Bronchial epithelial cell (primary cell): Measurements from ENCODE around the gene PNRC1. TPM values are rescaled to one million over a fixed set of nuclear protein-coding genes. Genes with fewer than 3 reads are reported as not detected.

Experiments used
- DNase-seq: peaks from one replicate; pipeline ENCODE4 v3.0.0-alpha.2; 2010; ENCODE audit warnings: low read depth
- FAIRE-seq: peaks from 2 replicates; lab custom pipeline; 2011; peaks lifted over from hg19 to GRCh38; lab: Jason Lieb, UNC
- H3K27me3 ChIP-seq: 2 replicates; pipeline ENCODE4 v1.5.1; 2011; ENCODE audit warnings: low read length; ENCODE audit not compliant: control insufficient read depth, insufficient read depth
- H3K36me3 ChIP-seq: 2 replicates; pipeline ENCODE4 v1.5.1; 2011; ENCODE audit warnings: low read length; ENCODE audit not compliant: control insufficient read depth, insufficient read depth
- H3K4me3 ChIP-seq: 2 replicates; pipeline ENCODE4 v1.5.1; 2011; ENCODE audit warnings: mild to moderate bottlenecking, low read depth, low read length, control low read depth
- CTCF ChIP-seq: IDR thresholded peaks from 2 replicates; pipeline ENCODE4 v1.5.1; 2011; ENCODE audit warnings: mild to moderate bottlenecking, moderate library complexity, low read length, control low read depth, inconsistent platforms; ENCODE audit not compliant: insufficient read depth, severe bottlenecking
- total RNA-seq: library from RNA; depleted of rRNA; stranded (reverse); fragments of >200 nt; gene quantifications from 2 replicates; pipeline ENCODE4 v1.2.1, GENCODE V29; 2014

PNRC1 gene
- total RNA-seq, 1 donor from 2014 or later, result 21.1 TPM

DNA sequence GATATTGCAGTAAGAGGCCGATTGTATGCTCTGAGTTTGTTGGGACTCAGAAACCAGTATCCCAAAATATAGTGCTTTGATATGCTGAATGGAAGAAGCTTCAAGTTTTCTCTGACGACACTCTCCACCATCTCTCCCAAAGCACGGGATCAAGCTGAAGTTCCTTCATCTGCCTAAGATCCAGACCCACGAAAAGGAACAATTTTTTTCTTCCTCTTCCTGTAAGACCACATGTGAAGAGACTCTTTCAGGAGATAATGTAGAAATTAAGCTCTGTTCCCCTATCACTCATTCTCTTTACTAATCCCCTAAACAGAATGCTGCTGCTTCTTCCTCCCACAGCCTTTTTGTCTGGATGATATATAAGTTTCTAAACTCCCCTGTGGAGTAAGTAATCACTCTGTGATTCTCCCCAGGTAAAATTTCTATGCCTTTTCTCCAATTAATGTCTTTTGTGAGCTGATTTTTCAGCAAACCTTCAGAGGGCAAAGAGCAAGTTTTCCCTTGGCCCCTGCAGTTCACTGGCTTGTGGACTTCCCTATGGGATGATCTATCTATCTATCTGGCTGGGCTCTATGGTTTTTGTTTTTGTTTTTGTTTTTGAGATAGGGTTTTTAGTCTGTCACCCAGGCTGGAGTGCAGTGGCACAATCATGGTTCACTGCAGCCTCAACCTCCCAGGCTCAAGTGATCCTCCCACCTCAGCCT lies 13.5 kb upstream of the PNRC1 start:
- no peak overlapping the region for H3K4me3 ChIP-seq
- FAIRE-seq (no peak), DNase-seq (no peak)
- no peaks in the 10 kb centered on the region for H3K36me3 ChIP-seq
- no peak for TF ChIP-seq CTCF
- no peaks in the 10 kb centered on the region for H3K27me3 ChIP-seq

DNA sequence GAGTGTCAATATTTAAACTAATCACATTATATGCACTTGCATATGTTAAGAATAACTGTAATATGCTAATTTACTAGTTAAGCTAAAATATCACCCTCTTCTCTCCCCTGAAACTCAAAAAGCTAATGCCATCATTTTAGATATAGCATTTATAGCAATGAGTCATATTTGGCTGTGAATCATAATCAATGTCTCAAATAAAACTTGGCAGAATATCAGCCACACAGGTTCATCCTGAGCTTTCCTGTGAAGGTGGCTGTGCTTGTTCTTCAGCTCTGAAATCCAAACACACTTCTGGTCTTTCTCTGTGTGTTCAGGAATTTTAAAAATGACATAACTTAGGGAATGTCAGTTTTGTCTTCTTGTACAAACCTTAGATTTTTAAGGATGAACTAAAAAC lies 12.8 kb upstream of the PNRC1 start:
- DNase-seq (peak; percentile 88), FAIRE-seq (no peak)

DNA sequence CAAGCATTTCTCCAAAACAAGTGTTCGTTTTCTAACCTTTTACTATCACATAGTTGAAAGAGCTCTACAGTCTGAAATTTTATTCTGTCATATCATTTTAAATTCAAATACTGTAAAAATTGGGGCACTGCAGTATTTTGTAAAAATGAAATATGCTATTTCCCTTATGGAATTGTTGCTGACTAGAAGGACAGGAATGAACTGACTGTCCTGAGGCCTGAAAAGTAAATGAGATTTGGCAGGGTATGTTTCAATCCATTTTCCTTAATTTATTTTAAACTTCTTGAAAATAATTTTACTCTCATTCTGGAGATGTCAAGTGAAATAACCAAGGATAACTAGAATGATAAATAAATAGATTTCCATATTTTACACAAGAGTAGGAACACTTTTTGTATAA lies 11.9 kb upstream of the PNRC1 start:
- Histone ChIP-seq H3K27me3 (no peaks in the 10 kb centered on the region), H3K36me3 (no peaks in the 10 kb centered on the region), H3K4me3 (no peak overlapping the region)
- FAIRE-seq (no peak), DNase-seq (no peak)
- no peak for TF ChIP-seq CTCF

More for the DNA sequence above, 12.8 kb upstream of the PNRC1 start:
- H3K4me3 ChIP-seq, result no peak overlapping the region
- no peaks in the 10 kb centered on the region for H3K27me3 ChIP-seq
- TF ChIP-seq CTCF, result no peak
- H3K36me3 ChIP-seq, result no peaks in the 10 kb centered on the region

DNA sequence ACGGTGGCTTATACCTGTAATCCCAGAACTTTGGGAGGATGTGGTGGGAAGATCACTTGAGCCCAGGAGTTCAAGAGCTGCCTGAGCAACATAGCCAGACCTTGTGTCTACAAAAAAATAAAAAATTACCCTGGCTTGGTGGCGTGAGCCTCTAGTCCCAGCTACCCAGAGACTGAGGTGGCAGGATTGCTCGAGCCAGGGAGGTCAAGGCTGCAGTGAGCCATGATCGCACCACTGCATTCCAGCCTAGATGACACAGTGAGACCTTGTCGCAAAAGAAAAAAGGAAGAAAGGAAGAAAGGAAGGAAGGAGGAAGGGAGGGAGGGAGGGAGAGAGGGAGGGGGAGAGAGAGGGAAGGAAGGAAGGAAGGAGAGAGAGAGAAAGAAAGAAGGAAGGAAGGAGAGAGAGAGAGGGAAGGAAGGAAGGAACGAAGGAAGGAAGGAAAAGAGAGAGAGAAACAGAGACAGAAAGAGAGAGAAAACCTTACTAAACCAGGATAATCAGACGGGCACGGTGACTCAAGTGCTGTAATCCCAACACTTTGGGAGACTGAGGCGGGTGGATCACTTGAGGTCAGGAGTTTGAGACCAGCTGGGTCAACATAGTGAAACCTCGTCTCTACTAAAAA lies 10.9 kb upstream of the PNRC1 start:
- no peaks in the 10 kb centered on the region for H3K36me3 ChIP-seq
- no peaks in the 10 kb centered on the region for H3K27me3 ChIP-seq
- DNase-seq, result no peak
- no peak for FAIRE-seq
- no peak for TF ChIP-seq CTCF
- no peak overlapping the region for H3K4me3 ChIP-seq

GRCh38 chr6:89071036-89071435 lies 9.5 kb upstream of the PNRC1 start:
- no peak for DNase-seq
- no peak for FAIRE-seq
- TF ChIP-seq CTCF, result no peak
- Histone ChIP-seq H3K36me3 (no peaks in the 10 kb centered on the region), H3K27me3 (no peaks in the 10 kb centered on the region), H3K4me3 (no peak overlapping the region)
